Esophagus squamous epithelium (tissue), 5 donors: ENCODE results near the gene USP2. TPM values are rescaled to one million over a fixed set of nuclear protein-coding genes. Genes with fewer than 3 reads are reported as not detected.

ENCODE experiments used
- DNase-seq: peaks from one replicate; lab custom pipeline; 2025; lab: John Stamatoyannopoulos, UW
- H3K27ac ChIP-seq, 4 donors: fragments of 200-600 bp; sonication (generic); one replicate each; pipeline ENCODE4 v1.5.1; 2016 to 2019; ENCODE audit warnings: mild to moderate bottlenecking in 1 of 4
- H3K27me3 ChIP-seq, 4 donors: fragments of 200-600 bp; sonication (generic); 1 replicate in 3 of 4; 2 replicates in 1 of 4; pipeline versions ENCODE4 v1.5.1 to v1.6.0; 2017 to 2021; ENCODE audit warnings: antibody characterized with exemption in 1 of 4
- H3K36me3 ChIP-seq, 3 donors: fragments of 200-600 bp; sonication (generic); one replicate each; pipeline ENCODE4 v1.5.1; 2016 to 2019
- H3K4me1 ChIP-seq, 3 donors: fragments of 200-600 bp; sonication (generic); one replicate each; pipeline ENCODE4 v1.5.1; 2017 to 2019
- H3K4me3 ChIP-seq, 4 donors: fragments of 200-600 bp; sonication (generic); 1 replicate in 3 of 4; 2 replicates in 1 of 4; pipeline ENCODE4 v1.5.1; 2016 to 2019; ENCODE audit warnings: mild to moderate bottlenecking in 2 of 4, moderate library complexity in 1 of 4
- H3K9me3 ChIP-seq, 3 donors: fragments of 200-600 bp; sonication (generic); one replicate each; pipeline ENCODE4 v1.5.1; 2016 to 2019
- CTCF ChIP-seq, 6 experiments: fragments of 450-650 bp in 4 of 6; fragments of 200-600 bp in 2 of 6; sonication (generic) in 2 of 6; IDR thresholded peaks; one replicate each; pipeline ENCODE4 v1.5.1; 2016 to 2019; ENCODE audit warnings: antibody characterized with exemption in 6 of 6, mild to moderate bottlenecking in 4 of 6, moderate library complexity in 4 of 6
- POLR2A ChIP-seq, 4 donors: fragments of 450-650 bp; IDR thresholded peaks; one replicate each; pipeline ENCODE4 v1.6.1; 2017; ENCODE audit warnings: antibody characterized with exemption in 4 of 4, mild to moderate bottlenecking in 4 of 4, moderate library complexity in 3 of 4
- WGBS, 2 donors: methylation state at CpG; one replicate each; pipeline ENCODE4 v1.1.5; 2018; 5-methylcytosine and 5-hydroxymethylcytosine counted together
- intact Hi-C: fragments of 100-400 bp; cut with DNase I; formaldehyde crosslinking; loops from one replicate; pipeline ENCODE4 v1.15.0; 2022
- total RNA-seq, 4 donors: library from RNA; depleted of rRNA; stranded (reverse); fragments of >200 nt; gene quantifications; one replicate each; pipeline ENCODE4 v1.1.0, GENCODE V29; 2016
- donor health status: DM: yes; HTN: yes; CAD: no.

Gene USP2
- total RNA-seq, 4 donors from 2014 or later: 1.9 to 9.6 (median 4.8) TPM

GRCh38 chr11:119356349-119357031 is 25.0 kb downstream of the USP2 start:
- intact Hi-C loops: no loop called here

GRCh38 chr11:119355091-119355843 is 26.2 kb downstream of the USP2 start:
- no peak for DNase-seq
- peaks cover 17 to 55% (median 28%) of the 10 kb centered on the region in 3 donors for H3K4me1 ChIP-seq
- no peak for TF ChIP-seq POLR2A (IDR thresholded peaks at IDR 0.05)
- TF ChIP-seq CTCF (IDR thresholded peaks at IDR 0.05): no peak
- H3K9me3 ChIP-seq: no peaks in the 10 kb centered on the region
- H3K4me3 ChIP-seq: no peak overlapping the region
- intact Hi-C loops: no loop called here
- peak overlapping the region in 1 of 4 donors; percentile 81 for H3K27ac ChIP-seq
- peaks cover 0 to 34% (median 0%) of the 10 kb centered on the region in 3 donors for H3K36me3 ChIP-seq
- WGBS, 2 donors: 57 to 60% methylated on average over 7 of the region's 9 CpGs
- no peaks in the 10 kb centered on the region for H3K27me3 ChIP-seq

More at GRCh38 chr11:119356349-119357031, 25.0 kb downstream of the USP2 start:
- no peak for DNase-seq
- peaks cover 25 to 68% (median 37%) of the 10 kb centered on the region in 3 donors for H3K4me1 ChIP-seq
- TF ChIP-seq POLR2A (IDR thresholded peaks at IDR 0.05): no peak
- peak; percentile 82 to 90 (median 88) for TF ChIP-seq CTCF (IDR thresholded peaks at IDR 0.05)
- WGBS, 2 donors: 0% methylated on average over 9 to 15 of the region's 54 CpGs
- peak overlapping the region; percentile 37 to 75 (median 51) for H3K4me3 ChIP-seq
- no peaks in the 10 kb centered on the region for H3K9me3 ChIP-seq
- peaks cover 0 to 34% (median 0%) of the 10 kb centered on the region in 3 donors for H3K36me3 ChIP-seq
- peak overlapping the region; percentile 70 to 85 (median 80) for H3K27ac ChIP-seq
- no peaks in the 10 kb centered on the region for H3K27me3 ChIP-seq

- peaks cover 0 to 11% (median 0%) of the 10 kb centered on the region in 3 donors for H3K36me3 ChIP-seq
- H3K27me3 ChIP-seq: no peaks in the 10 kb centered on the region
- intact Hi-C loops: no loop called here
- H3K4me3 ChIP-seq: no peak overlapping the region
- H3K9me3 ChIP-seq: no peaks in the 10 kb centered on the region
- TF ChIP-seq CTCF (IDR thresholded peaks at IDR 0.05): no peak
- no peak for TF ChIP-seq POLR2A (IDR thresholded peaks at IDR 0.05)
- H3K27ac ChIP-seq: peak overlapping the region in 2 of 4 donors; percentile 12 to 48
- H3K4me1 ChIP-seq: peaks cover 17 to 46% (median 28%) of the 10 kb centered on the region in 3 donors
- DNase-seq: no peak
- 27 to 39% methylated on average over 4 of the region's 4 CpGs for WGBS, 2 donors
Observed at GRCh38 chr11:119352857-119353260, 28.6 kb downstream of the USP2 start.

GRCh38 chr11:119351232-119351631 is 30.3 kb downstream of the USP2 start:
- H3K9me3 ChIP-seq: no peaks in the 10 kb centered on the region
- peaks cover 0 to 7% (median 0%) of the 10 kb centered on the region in 4 donors for H3K27me3 ChIP-seq
- H3K27ac ChIP-seq: no peak overlapping the region
- 44 to 60% methylated on average over 2 of the region's 2 CpGs for WGBS, 2 donors
- H3K4me1 ChIP-seq: peaks cover 8 to 35% (median 22%) of the 10 kb centered on the region in 3 donors
- no peak for TF ChIP-seq POLR2A (IDR thresholded peaks at IDR 0.05)
- TF ChIP-seq CTCF (IDR thresholded peaks at IDR 0.05): no peak
- DNase-seq: no peak
- no peaks in the 10 kb centered on the region for H3K36me3 ChIP-seq
- intact Hi-C loops: no loop called here
- no peak overlapping the region for H3K4me3 ChIP-seq

- Histone ChIP-seq H3K27me3 (peaks cover 0 to 11% (median 0%) of the 10 kb centered on the region in 4 donors), H3K4me1 (peaks cover 5 to 26% (median 14%) of the 10 kb centered on the region in 3 donors), H3K4me3 (no peak overlapping the region), H3K9me3 (no peaks in the 10 kb centered on the region), H3K27ac (no peak overlapping the region), H3K36me3 (no peaks in the 10 kb centered on the region)
- TF ChIP-seq POLR2A (IDR thresholded peaks at IDR 0.05): no peak
- TF ChIP-seq CTCF (IDR thresholded peaks at IDR 0.05): no peak
- DNase-seq: no peak
- 69 to 78% methylated on average over 6 of the region's 6 CpGs for WGBS, 2 donors
- intact Hi-C loops: no loop called here
Observed at GRCh38 chr11:119350302-119350701, 31.2 kb downstream of the USP2 start.
